Femur (tissue), 1 donor: ENCODE results near the gene KLHL29.
"Not testable (repeated sequence)": the region's sequence is repeated elsewhere in the genome, so short reads cannot be mapped to it uniquely, and the experiment has no call there.

Experiments used
- DNase-seq: peaks from one replicate; pipeline ENCODE4 v3.0.0-alpha.2; 2017

Gene KLHL29

DNA sequence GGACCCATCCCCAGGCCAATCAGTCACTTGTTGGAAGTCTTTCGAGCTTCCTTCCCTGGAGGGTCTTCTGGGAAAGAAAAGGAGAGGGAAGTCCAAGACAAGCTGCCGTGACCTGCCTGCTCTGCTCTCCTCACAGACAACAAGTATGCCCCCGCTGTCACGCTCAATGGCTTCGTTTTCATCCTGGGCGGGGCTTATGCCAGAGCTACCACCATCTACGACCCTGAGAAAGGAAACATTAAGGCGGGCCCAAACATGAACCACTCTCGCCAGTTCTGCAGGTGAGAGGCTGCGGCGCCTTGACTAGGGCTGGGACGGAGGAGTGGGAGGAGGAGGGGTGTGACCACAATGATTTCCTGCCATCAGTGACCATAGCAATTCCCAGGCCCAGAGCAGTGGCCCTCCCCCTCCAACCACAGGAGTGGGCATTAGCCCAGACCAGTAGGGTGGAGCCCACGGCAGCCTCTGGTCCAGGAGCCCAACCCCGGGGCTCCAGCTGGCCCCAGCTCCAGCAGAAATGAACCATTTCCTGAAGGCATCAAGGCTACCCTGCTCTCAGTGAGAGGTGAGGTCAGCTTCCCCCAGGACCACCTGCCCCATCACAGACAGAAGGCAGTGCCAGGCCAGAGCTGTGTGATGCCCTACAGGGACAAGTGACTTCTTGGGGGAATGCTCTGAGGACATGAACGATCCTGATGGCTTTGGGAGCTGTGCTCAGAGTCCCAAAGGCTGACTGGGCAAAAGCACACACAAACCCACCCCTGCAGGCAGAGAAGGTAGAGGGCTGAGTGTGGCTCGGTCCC lies 318.8 kb downstream of the KLHL29 start:
- no peak for DNase-seq

DNA sequence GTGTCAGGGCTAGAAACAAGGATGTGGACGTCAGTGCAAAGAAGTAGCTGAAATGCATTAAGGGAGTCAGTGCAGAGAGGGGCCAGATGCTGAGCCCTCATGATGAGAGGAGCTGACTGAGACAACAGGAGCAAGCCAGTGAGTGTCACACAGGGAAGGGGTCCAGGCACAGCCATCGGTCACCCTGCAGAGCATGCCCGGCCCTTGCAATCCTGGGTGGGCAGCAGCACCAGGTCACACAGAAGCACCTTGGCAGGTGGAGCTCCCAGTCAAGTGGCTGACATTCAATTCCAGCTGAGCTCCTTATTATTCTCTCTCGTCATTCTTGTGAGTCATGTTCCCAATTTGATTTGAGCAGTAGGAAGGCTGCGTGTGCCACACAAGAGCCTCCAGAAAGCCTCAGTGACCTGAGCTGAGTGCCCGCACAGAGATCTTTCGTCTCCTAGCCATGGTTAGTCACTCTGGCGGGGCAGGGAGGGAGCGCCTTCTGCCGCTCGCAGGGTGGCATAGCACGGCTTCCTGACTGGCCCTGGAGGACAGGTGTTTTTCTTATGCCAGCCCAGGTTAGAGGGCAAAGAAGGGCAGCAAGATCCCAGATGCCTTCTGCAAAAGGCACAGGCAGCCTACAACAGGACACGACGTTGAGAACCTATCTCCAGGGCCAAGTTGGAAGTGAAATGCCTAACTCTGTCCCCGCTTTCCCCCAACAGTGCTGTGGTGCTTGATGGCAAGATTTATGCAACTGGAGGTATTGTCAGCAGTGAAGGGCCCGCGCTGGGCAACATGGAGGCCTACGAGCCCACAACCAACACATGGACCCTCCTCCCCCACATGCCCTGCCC lies 321.0 kb downstream of the KLHL29 start:
- DNase-seq, result no peak

DNA sequence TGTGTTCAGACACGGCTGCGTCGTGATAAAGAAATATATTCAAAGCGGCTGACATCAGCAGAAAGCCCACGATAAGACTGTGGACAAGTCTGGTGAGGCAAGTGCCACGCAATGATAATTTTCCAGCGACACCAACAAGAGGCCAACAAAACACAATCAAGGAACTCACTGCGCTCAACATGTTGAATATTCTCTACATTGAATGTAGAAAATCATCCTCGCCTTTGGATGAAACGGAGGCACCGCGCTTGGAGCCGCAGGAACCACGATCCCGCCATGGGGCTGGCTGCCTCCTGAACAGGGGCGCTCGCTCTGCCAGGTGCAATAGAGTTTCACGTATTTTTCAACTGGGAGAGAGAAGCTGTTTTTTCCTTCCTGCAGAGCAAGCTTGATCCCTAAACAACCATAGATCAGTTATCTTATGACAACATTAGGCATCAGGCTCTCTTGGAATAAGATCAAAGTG lies 321.7 kb downstream of the KLHL29 start:
- DNase-seq, result no peak

DNA sequence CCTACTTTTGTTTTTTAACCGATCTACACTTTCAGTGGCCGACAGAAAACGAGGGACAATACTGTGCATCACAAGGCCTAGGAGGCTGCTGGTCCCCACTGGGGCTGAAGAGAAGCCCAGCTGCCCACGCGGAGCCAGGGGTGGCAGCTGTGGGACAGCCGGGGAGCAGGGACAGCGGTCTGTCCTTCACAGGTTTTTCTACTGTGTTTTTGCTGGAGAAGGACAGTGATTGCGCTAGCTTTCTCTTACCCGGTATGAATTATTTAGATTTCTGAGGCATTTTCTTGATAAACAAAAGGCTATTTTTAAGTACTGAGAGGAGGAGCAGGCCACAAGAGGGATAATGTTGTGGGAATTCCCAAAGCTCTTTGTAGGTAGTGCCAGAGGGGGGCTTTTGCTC lies 322.1 kb downstream of the KLHL29 start:
- no peak for DNase-seq

DNA sequence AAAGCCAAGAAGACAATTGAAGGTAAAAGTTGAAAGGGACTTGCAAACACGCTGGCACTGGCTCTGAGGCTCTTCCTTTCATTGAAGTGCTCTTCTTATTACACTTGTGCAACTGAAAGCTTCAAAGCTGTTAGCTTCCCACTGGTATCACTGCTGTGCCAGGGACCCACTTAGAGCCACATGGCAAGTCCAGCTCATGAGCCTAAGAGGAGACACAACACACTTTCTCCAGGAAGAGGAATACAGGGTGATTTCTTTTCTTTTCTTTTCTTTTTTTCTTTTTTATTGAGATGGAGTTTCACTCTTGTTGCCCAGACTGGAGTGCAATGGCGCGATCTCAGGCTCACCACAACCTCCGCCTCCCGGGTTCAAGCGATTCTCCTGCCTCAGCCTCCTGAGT lies 323.8 kb downstream of the KLHL29 start:
- DNase-seq, result no peak

DNA sequence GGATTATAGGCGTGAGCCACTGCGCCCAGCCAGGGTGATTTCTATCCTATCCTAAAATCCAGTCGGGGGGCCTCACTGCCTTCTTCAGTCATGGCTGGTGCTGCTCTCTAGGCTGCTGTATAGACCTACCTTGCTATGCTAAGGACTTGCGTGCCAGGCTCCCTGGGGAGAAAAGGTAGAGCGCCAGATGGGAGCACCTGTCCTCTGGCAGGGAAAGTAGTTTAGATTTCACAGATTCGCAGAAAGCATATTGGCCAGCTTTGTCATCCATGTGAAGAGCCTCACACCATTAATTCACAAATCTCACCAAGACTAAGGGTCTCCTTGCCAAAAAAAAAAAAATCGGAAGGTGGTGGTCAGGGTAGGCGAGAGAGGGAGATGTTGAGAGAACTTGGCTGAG lies 324.3 kb downstream of the KLHL29 start:
- no peak for DNase-seq

DNA sequence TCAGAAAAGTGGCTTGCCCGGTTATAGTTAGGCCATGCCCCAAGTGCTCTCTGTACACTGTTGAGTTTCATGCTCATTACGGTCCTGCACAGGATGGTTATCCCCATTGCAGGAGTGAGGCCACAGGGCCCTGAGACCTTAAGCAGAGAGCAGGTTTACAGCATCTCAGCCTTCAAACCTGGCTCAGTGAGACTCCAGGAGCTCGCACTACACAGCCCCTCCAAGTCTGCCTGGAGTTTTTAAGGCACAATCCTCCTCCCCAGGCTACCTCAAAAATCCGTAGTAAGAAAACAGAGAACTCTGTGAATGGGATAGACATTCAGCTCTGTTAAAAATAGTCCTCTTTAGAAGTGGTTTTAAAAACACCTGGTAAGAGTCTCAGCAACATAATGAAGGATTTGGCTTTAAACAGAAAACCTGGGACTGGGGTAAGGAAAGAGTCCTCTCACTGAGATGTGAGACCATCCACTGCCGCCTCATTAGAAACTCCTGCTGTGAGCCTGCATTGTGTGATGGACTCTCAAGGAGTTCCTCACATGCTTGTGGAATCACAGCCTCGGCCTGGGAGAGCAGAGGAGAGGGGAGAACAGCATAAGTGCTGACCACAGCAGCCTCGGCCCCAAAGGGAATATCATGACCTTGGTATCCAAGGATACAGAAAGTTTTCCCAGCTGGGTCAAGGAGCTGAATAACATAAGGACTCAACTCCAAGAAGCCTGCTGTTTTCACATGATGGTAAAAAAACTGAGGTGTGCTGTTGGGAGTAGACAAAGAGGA lies 327.2 kb downstream of the KLHL29 start:
- DNase-seq, result peak; percentile 18

DNA sequence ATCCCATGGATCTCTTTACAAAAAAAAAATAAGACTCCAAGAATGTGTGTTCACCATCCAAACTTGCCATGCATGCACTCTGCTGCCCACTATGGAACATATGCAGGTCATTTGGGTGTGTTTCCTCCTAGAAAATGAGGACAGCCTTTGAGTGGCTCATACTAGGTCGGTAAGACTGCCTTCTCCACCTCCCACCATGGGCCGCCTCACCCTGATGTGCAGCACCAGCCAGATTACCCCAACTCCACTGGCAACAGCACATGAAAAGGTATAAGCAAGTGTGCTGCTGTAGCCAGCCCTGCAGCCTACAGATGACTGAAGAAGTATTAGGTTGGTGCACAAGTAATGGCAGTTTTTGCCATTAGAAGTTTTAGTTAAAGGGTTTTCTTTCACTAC lies 327.8 kb downstream of the KLHL29 start:
- no peak for DNase-seq

DNA sequence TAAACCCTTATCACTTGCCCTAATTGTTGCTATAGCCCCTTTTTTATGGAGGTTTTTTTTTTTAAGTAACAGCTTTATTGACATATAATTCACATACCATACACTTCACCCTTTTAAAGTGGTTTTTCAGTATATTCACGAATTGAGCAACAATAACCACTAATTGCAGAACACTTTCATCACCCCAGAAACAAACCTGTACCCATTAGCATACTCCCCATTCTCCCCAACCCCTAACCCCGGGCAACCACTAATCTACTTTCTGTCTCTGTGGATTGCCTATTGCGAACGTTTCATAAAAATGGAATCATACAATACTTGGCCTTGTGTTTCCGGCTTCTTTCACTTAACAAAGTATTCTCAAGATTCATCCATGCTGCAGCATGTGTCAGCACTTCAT lies 328.4 kb downstream of the KLHL29 start:
- DNase-seq, result no peak

DNA sequence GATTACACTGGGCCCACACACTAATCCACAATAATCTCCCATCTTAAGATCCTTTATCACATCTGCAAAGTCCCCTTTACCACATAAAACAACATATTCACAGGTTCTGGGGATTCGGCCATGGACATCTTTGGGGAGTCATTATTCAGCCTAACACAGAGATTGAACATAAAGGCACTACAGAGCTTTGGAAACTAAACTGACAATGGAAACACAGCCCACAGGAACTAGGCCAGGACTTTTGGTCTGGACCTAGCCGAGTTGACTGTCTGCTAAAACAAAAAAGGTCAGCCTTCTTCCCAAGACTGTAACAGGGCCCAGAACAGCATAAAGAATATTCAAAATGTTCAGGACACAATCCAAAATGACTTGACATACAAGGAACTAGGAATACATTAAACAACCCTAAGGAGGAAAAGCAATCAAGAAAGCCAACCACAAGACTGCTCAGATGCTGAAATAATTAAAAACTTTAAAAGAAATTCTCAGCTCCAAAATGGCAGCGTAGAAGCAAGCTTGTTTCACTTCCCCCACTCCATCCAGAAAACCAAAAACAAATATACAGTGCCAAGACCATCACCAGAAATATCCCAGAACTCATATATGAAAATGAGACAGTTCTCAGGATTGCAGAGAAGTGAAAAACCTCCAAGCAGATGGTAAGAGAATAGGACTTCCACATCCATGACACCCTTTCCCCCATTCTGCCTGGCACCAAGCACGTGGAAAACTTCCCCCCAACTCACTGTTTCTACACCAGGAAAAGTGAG lies 334.1 kb downstream of the KLHL29 start:
- peak; percentile 79 for DNase-seq

DNA sequence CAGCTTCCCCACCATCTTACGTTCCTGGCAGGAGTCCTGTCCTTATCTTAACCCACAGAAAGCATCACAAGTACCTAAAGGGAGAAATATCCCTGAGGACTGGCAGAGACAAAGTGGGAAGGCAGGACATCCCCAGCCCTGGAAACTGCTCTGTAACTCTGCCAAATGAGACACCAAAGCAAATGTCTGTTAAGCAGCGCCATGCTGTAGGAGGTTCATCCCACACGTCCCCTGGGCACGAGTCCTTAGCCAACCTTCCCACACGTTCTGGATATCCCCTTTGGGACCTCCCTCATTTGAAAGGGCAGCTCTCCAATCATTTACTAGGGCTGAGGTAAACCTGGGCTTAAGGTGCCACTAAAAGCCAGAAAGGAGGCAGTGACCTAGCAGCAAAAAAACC lies 334.7 kb downstream of the KLHL29 start:
- no peak for DNase-seq

DNA sequence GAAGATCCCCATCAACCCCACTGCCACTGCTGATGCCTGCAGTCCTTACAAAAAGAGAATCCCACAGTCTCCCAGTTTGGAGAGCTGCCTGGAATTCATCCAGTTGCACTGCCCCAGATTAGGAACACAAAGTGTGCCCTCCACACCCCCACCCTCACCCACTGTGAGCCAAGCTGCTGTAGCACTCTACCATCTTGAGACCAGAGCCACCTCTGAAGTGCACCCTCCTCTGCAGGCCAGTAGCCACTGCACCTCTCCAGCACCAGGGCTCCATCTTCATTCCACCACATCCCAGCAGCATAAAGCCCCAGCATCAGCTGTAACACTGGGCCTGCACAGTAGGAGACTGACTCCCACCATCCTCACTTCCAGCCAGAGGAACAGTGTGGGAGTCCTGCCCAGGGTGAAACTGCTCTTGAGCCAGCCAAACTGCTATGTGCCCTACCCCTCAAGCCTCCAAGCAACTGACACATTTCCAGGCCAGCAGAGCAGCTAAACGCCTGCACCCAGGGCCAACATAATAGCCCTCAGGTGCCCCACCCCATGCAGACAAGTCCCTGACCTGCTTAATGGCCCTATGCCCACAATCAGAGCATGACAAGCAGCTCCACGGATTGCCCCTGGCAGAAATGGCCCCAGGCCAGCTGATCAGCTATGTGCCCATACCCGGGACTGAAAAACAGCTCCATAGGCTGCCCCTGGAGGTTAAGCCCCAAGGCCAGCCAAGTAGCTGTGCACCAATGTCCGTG lies 335.9 kb downstream of the KLHL29 start:
- DNase-seq, result peak; percentile 19

DNA sequence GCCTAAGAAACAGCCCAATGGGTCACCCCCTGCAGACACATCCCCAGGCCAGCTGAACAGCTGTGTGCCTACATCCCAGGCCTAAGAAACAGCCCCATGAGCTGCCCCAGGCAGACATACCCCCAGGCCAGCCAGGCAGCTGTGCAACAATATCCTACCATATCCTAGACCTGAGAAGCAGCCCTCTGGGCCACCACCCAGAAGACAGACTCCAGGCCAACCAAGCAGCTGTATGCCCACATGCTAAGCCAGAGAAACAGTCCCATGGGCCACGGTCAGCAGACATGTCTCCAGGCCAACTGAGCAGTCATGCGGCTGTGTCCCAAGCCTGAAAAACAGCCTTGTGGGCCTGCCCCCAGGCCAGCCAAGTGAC lies 336.5 kb downstream of the KLHL29 start:
- no peak for DNase-seq

DNA sequence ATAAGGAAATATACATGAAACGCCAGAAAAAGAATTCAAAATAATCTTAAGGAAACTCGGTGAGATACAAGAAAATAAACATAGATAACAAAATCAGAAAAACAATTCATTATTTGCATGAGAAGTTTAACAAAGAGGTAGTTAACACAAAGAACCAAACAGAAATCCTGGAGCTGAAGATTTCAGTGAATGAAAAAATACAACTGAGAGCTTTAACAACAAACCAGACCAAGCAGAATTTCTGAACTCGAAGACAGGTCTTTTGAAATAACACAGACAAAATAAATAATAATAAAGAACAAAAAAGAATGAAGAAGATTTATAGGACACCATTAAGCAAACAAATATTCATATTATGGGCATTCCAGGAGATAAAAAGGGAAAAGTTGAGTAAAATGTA lies 337.3 kb downstream of the KLHL29 start:
- no peak for DNase-seq

DNA sequence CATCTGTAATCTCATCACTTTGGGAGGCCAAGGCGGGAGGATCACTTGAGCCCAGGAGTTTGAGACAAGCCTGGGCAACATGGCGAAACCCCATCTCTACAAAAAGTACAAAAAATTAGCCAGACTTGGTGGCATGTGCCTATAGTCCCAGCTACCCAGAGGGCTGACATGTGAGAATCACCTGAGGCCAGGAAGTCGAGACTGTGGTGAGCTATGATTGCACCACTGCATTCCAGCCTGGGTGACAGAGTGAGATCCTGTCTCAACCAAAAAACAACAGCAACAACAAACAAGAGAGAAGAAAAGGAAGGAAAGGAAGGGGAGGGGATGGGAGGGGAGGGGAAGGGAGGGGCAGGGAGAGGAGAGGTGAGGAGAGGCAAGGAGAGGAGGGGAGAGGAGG lies 338.1 kb downstream of the KLHL29 start:
- DNase-seq, result not testable (repeated sequence)

DNA sequence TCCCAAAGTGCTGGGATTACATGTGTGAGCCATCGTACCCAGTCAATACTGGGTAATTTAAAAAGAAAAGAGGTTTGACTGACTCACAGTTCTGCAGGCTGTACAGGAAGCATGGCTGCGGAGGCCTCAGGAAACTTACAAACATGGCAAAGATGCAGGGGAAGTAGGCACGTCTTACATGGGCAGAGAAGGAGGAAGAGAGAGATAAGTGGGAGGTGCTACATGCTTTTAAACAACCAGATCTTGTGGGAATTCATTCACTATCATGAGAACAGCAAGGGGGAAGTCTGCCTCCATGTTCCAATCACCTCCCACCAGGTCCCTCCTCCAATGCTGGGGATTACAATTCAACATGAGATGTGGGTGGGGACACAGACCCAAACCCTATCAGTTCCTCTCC lies 349.4 kb downstream of the KLHL29 start:
- DNase-seq, result no peak

DNA sequence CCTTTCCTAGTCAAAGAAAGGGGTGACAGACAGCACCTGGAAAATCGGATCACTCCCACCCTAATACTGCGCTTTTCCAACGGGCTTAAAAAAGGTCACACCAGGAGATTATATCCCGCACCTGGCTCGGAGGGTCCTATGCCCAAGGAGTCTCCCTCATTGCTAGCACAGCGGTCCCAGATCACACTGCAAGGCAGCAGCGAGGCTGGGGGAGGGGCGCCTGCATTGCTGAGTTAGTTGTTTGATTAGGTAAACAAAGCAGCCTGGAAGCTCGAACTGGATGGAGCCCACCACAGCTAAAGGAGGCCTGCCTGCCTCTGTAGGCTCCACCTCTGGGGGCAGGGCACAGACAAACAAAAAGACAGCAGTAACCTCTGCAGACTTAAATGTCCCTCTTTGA lies 351.8 kb downstream of the KLHL29 start:
- DNase-seq, result not testable (repeated sequence)

DNA sequence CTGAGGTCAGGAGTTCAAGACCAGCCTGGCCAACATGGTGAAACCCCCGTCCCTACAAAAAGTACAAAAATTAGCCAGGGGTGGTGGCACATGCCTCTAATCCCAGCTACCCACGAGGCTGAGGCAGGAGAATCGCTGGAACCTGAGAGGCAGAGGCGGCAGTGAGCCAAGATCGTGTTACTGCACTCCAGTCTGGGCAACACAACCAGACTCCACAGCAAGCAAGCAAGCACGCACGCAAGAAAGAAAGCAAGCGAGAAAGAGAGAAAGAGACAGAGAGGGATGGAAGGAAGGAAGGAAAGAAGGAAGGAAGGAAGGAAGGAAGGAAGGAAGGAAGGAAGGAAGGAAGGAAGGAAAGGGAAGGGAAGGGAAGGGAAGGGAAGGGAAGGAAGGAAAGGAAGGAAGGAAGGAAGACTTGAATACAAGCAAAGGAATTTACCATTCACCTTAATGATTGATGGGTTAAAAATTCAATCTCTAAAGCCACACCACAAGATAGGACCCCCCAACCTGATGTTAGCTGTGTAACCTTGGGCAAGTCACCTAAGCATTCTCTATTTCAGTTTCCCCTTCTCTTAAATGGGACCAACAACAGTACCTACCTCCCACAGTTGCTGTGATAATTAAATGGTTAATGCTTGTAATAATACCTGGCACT lies 360.2 kb downstream of the KLHL29 start:
- peak; percentile 53 for DNase-seq

DNA sequence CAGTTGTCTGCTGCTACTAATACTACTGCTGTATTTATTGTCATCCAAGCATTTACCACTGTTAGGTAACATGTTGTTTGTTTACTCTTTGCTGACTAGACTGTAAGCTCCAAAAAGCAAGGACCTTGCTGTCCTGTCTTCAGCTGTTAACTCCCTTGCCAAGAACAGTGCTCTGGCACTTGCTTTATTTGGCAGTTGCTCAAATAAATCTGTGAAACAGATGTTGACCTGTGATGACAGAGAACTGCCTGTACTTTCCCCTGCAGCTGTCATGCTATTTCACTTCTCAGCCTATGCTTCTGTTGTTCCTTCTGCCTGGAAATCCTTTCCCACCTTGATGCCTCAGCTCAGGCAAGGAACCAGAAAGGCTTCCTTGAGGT lies 360.7 kb downstream of the KLHL29 start:
- DNase-seq, result peak; percentile 78

DNA sequence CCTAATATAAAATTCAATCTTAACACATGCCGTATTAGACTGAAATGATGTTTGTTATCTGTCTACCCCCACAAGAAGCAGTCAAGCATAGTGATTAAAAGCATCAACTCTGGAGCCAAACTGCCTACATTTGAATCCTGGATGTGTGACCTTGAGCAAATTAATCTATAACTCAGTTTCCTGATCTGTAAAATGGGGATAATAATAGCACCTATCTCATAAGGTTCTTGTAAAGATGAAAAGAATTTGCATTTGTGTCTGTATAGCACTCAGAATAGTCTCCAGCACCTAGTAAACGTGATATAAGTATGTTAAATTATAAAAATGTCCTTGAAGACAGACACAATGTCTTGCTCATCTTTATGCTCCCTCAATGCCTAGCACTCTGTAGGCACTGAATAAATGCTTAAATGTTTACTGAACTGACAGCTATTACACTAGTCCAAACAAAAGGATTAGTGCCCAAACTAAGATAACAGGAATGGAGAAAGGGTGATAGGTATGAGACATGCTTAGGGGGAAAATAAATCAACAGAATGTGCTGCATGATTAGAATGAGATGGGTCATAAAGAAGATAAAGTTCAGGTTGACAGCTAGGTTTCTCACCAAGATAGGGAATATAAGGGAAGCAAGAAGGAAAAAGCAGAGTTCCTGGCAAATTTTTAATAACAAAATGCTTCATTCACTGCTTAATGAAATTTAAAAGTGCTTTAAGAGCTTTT lies 361.3 kb downstream of the KLHL29 start:
- no peak for DNase-seq
